Body of pancreas (tissue), 4 donors: ENCODE data around the gene ECPAS. TPM values are rescaled to one million over a fixed set of nuclear protein-coding genes. Genes with fewer than 3 reads are reported as not detected.

Experiments
- ATAC-seq: fragments of 150-250 bp; one replicate; pipeline ENCODE4 v1.9.1; 2016
- DNase-seq, 4 donors: peaks; one replicate each; pipeline ENCODE4 v3.0.0-alpha.2; 2019
- H3K27ac ChIP-seq, 4 donors: fragments of 200-600 bp; sonication (generic); 1 replicate in 3 of 4; 2 replicates in 1 of 4; pipeline versions ENCODE4 v1.5.1 to v1.6.1; 2016 to 2019; ENCODE audit warnings: mild to moderate bottlenecking in 1 of 4, mixed read lengths in 1 of 4, moderate library complexity in 1 of 4
- H3K27me3 ChIP-seq, 2 donors: fragments of 200-600 bp; sonication (generic); one replicate each; pipeline ENCODE4 v1.6.0; 2016; ENCODE audit warnings: mild to moderate bottlenecking in 1 of 2
- H3K36me3 ChIP-seq, 2 donors: fragments of 200-600 bp; sonication (generic); replicated peaks in 1 of 2; 2 replicates each; pipeline ENCODE4 v1.5.1; 2016; ENCODE audit warnings: low read depth in 2 of 2; ENCODE audit not compliant: insufficient read depth in 1 of 2
- H3K4me1 ChIP-seq: fragments of 200-600 bp; sonication (generic); one replicate; pipeline ENCODE4 v1.6.0; 2016
- H3K4me3 ChIP-seq, 2 donors: fragments of 200-600 bp; sonication (generic); 1 replicate in 1 of 2; 2 replicates in 1 of 2; pipeline ENCODE4 v1.5.1; 2016 to 2019
- H3K9me3 ChIP-seq, 3 donors: fragments of 200-600 bp; sonication (generic); 1 replicate in 2 of 3; 2 replicates in 1 of 3; pipeline ENCODE4 v1.5.1; 2016
- CTCF ChIP-seq, 7 experiments: fragments of 450-650 bp in 4 of 7; fragments of 200-600 bp in 3 of 7; sonication (generic) in 3 of 7; IDR thresholded peaks; one replicate each; pipeline ENCODE4 v1.5.1; 2016 to 2019; ENCODE audit warnings: antibody characterized with exemption in 7 of 7
- POLR2A ChIP-seq, 3 donors: fragments of 450-650 bp; IDR thresholded peaks; one replicate each; pipeline ENCODE4 v1.6.1; 2016; ENCODE audit warnings: antibody characterized with exemption in 3 of 3, mild to moderate bottlenecking in 2 of 3
- WGBS, 2 donors: methylation state at CpG; one replicate each; pipeline ENCODE4 v1.1.5; 2017; 5-methylcytosine and 5-hydroxymethylcytosine counted together
- intact Hi-C: fragments of 100-400 bp; cut with DNase I; formaldehyde crosslinking; loops from one replicate; pipeline ENCODE4 v1.15.1; 2023
- total RNA-seq, 2 donors: library from RNA; depleted of rRNA; stranded (reverse); fragments of >200 nt; gene quantifications; one replicate each; pipeline ENCODE4 v1.1.0, GENCODE V29; 2016

ECPAS gene
- total RNA-seq, 2 donors from 2014 or later, result 35.3 to 57.6 TPM

GRCh38 chr9:111475195-111475594 is 9.0 kb downstream of the ECPAS start:
- H3K4me3 ChIP-seq, result no peak overlapping the region
- DNase-seq (no peak), ATAC-seq (no peak)
- TF ChIP-seq CTCF (IDR thresholded peaks at IDR 0.05) (no peak), POLR2A (IDR thresholded peaks at IDR 0.05) (no peak)
- H3K27me3 ChIP-seq, result no peaks in the 10 kb centered on the region
- no peaks in the 10 kb centered on the region for H3K36me3 ChIP-seq
- H3K9me3 ChIP-seq, result no peaks in the 10 kb centered on the region
- no peak overlapping the region for H3K27ac ChIP-seq
- intact Hi-C loops, result no loop called here
- WGBS, 2 donors, result 61 to 78% methylated on average over 2 of the region's 2 CpGs
- peaks cover 21% of the 10 kb centered on the region for H3K4me1 ChIP-seq

- WGBS, 2 donors, result 36 to 52% methylated on average over 3 of the region's 3 CpGs
- no peak for ATAC-seq
- TF ChIP-seq CTCF (IDR thresholded peaks at IDR 0.05) (no peak), POLR2A (IDR thresholded peaks at IDR 0.05) (no peak)
- H3K9me3 ChIP-seq, result no peaks in the 10 kb centered on the region
- no peaks in the 10 kb centered on the region for H3K27me3 ChIP-seq
- H3K36me3 ChIP-seq, result no peaks in the 10 kb centered on the region
- no peak overlapping the region for H3K27ac ChIP-seq
- no peak overlapping the region for H3K4me3 ChIP-seq
- peaks cover 21% of the 10 kb centered on the region for H3K4me1 ChIP-seq
- intact Hi-C loops, result no loop called here
- DNase-seq, result no peak
These were observed 9.8 kb downstream of the ECPAS start for GRCh38 chr9:111474385-111474784.

- Histone ChIP-seq H3K36me3 (no peaks in the 10 kb centered on the region), H3K9me3 (no peaks in the 10 kb centered on the region), H3K4me3 (no peak overlapping the region), H3K27ac (no peak overlapping the region), H3K27me3 (no peaks in the 10 kb centered on the region), H3K4me1 (peaks cover 14% of the 10 kb centered on the region)
- no peak for ATAC-seq
- intact Hi-C loops, result no loop called here
- TF ChIP-seq CTCF (IDR thresholded peaks at IDR 0.05), result no peak
- TF ChIP-seq POLR2A (IDR thresholded peaks at IDR 0.05), result no peak
- 86 to 91% methylated on average over 4 of the region's 4 CpGs for WGBS, 2 donors
- DNase-seq, result no peak
These were observed 16.3 kb downstream of the ECPAS start for GRCh38 chr9:111467778-111468367.

GRCh38 chr9:111463048-111463447 is 21.1 kb downstream of the ECPAS start:
- H3K27ac ChIP-seq, result no peak overlapping the region
- no peaks in the 10 kb centered on the region for H3K9me3 ChIP-seq
- H3K36me3 ChIP-seq, result no peaks in the 10 kb centered on the region
- no peaks in the 10 kb centered on the region for H3K27me3 ChIP-seq
- TF ChIP-seq POLR2A (IDR thresholded peaks at IDR 0.05) (no peak), CTCF (IDR thresholded peaks at IDR 0.05) (no peak)
- no peak overlapping the region for H3K4me3 ChIP-seq
- ATAC-seq (no peak), DNase-seq (no peak)
- intact Hi-C loops, result no loop called here
- peaks cover 22% of the 10 kb centered on the region for H3K4me1 ChIP-seq
- WGBS, 2 donors, result 94 to 96% methylated on average over 2 of the region's 2 CpGs
